Measurements from ENCODE around the gene HEY2. TPM values are rescaled to one million over a fixed set of nuclear protein-coding genes. Genes with fewer than 3 reads are reported as not detected.

HEY2 gene
- total and polyA plus RNA-seq, 8 donors = 0.83 to 3.8 (median 1.2) TPM; not detected in 2

DNA sequence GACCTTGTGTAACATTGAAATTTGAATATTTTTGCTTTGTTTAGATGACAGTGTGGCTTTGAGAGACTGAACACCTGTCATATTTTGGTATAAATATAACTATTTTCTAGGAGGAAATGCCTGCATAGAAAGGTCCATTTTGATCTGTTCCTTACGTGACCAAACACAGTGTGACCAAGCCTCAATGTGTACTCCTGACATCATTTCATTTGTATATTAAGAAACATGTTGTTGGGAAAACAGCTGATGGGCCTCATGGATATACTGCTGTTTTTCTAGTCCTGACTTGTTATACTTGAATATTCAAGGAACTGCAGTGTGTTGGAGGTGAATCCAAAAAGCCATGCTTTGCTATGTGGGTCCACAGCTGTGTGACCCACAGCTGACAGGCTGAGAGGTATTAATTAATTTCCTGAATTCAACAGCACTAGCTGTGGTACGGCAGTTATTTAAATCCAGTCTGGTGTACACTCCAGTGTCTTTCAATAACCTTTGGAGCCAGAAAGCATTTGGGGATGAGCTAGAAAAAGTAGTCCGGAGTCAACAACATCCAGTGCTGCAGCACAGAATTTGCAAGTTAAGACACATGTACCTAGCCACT is 60.2 kb downstream of the HEY2 start:
- peaks cover 0 to 5% (median 0%) of the 10 kb centered on the region in 4 donors for H3K36me3 ChIP-seq
- H3K27ac ChIP-seq = no peak overlapping the region
- intact Hi-C loops (cut with DNase I; ENCODE audit: low total_unique reads) = no loop called here
- DNase-seq = no peak
- H3K27me3 ChIP-seq = no peaks in the 10 kb centered on the region
- WGBS, 5 donors = 73 to 89% (median 81%) methylated on average over 3 of the region's 3 CpGs
- H3K9me3 ChIP-seq = no peaks in the 10 kb centered on the region
- peaks cover 25 to 72% (median 47%) of the 10 kb centered on the region in 4 donors for H3K4me1 ChIP-seq
- no peak for TF ChIP-seq POLR2A (IDR thresholded peaks at IDR 0.05)
- TF ChIP-seq, protein P1, sequence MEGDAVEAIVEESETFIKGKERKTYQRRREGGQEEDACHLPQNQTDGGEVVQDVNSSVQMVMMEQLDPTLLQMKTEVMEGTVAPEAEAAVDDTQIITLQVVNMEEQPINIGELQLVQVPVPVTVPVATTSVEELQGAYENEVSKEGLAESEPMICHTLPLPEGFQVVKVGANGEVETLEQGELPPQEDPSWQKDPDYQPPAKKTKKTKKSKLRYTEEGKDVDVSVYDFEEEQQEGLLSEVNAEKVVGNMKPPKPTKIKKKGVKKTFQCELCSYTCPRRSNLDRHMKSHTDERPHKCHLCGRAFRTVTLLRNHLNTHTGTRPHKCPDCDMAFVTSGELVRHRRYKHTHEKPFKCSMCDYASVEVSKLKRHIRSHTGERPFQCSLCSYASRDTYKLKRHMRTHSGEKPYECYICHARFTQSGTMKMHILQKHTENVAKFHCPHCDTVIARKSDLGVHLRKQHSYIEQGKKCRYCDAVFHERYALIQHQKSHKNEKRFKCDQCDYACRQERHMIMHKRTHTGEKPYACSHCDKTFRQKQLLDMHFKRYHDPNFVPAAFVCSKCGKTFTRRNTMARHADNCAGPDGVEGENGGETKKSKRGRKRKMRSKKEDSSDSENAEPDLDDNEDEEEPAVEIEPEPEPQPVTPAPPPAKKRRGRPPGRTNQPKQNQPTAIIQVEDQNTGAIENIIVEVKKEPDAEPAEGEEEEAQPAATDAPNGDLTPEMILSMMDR (IDR thresholded peaks at IDR 0.05) = no peak
- TF ChIP-seq EP300 (IDR thresholded peaks at IDR 0.05) = no peak
- TF ChIP-seq POLR2AphosphoS5 (IDR thresholded peaks at IDR 0.05) = no peak
- H3K4me3 ChIP-seq = no peak overlapping the region

DNA sequence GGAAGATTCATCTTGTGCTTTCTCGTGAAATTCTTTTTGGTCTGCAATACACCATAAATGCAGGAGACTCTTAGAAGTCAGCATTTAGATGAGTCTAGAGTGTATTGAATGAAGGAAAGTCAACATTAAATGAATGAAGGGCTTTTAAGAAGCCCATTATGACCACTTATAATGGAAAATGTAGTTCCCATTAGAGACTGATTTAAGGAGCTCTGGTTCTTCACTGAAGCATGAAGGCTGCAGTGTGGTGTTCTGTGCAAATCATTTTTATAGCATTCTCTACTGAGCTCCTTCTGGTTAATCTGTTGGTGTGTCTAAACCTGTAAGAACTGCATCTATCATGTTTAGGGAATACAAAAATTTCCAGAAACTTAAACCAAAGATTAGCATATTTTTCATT is 61.0 kb downstream of the HEY2 start:
- Histone ChIP-seq H3K9me3 (no peaks in the 10 kb centered on the region), H3K4me3 (no peak overlapping the region), H3K4me1 (peaks cover 25 to 75% (median 47%) of the 10 kb centered on the region in 4 donors), H3K36me3 (peaks cover 0 to 5% (median 0%) of the 10 kb centered on the region in 4 donors), H3K27ac (no peak overlapping the region), H3K27me3 (no peaks in the 10 kb centered on the region)
- intact Hi-C loops (cut with DNase I; ENCODE audit: low total_unique reads) = no loop called here
- TF ChIP-seq POLR2A (IDR thresholded peaks at IDR 0.05) (no peak), POLR2AphosphoS5 (IDR thresholded peaks at IDR 0.05) (no peak), EP300 (IDR thresholded peaks at IDR 0.05) (no peak)
- TF ChIP-seq, protein P1 (IDR thresholded peaks at IDR 0.05) = no peak
- DNase-seq = no peak
- WGBS, 5 donors = 76 to 81% (median 79%) methylated on average over 1 of the region's 1 CpG

Other genes starting within 250 kb of the HEY2 start
- 100 to 1,000 TPM in 1 of 5 donors, 10 to 100 TPM in 3, 1 to 10 TPM in 1; 1.2 to 131 (median 27.5) TPM for gene NCOA7, start 41.3 kb downstream of the HEY2 start, total RNA-seq
- 10 to 100 TPM; 13.7 to 26.0 (median 17.6) TPM for gene NCOA7, start 41.3 kb downstream of the HEY2 start, polyA plus RNA-seq
- 10 to 100 TPM in 4 of 5 donors, 1 to 10 TPM in 1; 9.9 to 36.0 (median 24.3) TPM for gene HINT3, start 207.1 kb downstream of the HEY2 start, total RNA-seq
- gene HINT3, start 207.1 kb downstream of the HEY2 start, polyA plus RNA-seq = 10 to 100 TPM in 2 of 3 donors, 1 to 10 TPM in 1; 9.3 to 28.9 (median 17.6) TPM
- 100 to 1,000 TPM in 1 of 5 donors, 10 to 100 TPM in 4; 49.7 to 124 (median 52.5) TPM for gene TRMT11, start 236.9 kb downstream of the HEY2 start, total RNA-seq
- 10 to 100 TPM in 1 of 3 donors, 1 to 10 TPM in 2; 7.0 to 10.2 (median 9.3) TPM for gene TRMT11, start 236.9 kb downstream of the HEY2 start, polyA plus RNA-seq